GM19035 (cell line): ENCODE measurements around the gene MS4A14.
A peak's percentile ranks its signal among the peaks of the same experiment; 100 is the strongest.
"Not testable (repeated sequence)": the region's sequence is repeated elsewhere in the genome, so short reads cannot be mapped to it uniquely, and the experiment has no call there.

Experiments used
- ATAC-seq: cut with Tn5 transposase; IDR thresholded peaks from one replicate; pipeline ENCODE4 v1.9.1; 2021; ENCODE audit not compliant: unreplicated experiment

Gene MS4A14

DNA sequence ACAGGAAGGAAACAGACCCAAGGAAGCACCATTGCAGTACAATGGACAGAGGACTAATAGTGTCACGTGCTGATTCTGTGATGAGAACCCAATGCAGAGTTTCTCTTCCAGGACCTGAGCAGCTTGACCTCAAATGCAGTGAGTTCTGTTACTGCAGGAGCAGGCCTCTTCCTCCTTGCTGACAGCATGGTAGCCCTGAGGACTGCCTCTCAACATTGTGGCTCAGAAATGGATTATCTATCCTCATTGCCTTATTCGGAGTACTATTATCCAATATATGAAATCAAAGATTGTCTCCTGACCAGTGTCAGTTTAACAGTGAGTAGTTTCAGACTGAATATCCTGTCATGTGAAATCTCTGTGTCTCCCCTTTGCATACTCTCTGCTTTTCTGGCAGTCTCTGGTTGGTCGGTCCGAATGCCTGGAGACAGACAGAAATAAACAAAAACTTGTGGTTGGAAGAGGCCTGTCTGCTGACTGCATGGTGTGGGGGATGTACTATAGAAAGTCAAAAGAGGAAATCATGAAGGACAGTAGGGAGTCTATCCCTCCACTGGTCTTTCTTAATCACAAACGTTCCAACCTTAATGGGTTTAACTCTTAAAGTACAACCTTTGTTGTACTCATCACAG, 6.9 kb upstream of the MS4A14 start:
- ATAC-seq, result peak; percentile 92

DNA sequence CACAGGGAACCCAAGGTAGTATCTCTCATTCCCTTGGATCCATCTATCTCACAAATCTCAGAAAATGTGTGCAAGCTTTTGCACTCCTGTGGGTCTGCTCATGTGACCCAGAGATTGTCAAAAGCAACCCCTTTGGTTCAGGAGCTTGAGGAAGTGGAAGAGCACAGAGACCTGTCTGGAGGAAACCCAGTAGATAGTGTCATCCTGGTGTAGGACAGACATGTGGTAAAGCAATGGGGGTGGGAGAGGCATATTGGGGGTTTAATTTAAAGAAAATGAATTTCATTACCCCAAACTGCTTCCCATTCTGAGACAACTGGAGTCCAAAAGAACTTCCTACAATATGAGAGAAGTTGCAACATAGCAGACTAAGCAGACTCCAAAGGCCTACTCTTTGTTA, 5.8 kb upstream of the MS4A14 start:
- ATAC-seq, result no peak

- no peak for ATAC-seq
These were observed 3.9 kb upstream of the MS4A14 start for GRCh38 chr11:60392361-60392760.

GRCh38 chr11:60393016-60393415, 3.2 kb upstream of the MS4A14 start:
- ATAC-seq, result no peak

DNA sequence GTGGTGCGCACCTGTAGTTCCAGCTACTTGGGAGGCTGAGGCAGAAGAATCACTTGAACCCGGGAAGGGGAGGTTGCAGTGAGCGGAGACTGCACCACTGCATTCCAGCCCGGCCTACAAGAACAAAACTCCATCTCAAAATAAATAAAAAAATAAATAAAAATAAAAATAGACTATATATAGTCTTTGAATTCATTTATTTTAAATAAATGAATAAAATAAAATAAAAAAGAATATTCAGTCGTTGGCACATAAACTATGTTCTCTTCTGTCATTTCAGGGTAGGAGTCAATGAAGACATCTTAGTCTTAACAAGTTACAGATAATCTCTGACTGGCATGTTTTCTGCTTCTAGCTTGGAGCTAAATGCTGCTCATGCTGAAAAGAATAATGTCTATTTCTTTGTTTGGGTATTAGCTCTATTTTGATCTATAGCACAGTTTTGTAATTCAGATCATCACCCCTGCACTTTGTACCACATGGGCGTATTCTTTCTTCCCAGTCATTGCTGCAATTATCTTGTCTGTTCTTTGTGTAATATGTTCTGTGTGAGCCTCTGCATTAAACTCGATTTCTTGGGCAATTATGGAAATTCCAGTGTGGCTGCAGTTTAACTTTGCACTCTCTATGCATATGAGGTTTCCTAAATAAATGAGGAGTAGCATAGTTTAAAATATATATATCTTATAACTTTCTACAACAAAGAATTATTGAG, 1.4 kb upstream of the MS4A14 start:
- no peak for ATAC-seq

DNA sequence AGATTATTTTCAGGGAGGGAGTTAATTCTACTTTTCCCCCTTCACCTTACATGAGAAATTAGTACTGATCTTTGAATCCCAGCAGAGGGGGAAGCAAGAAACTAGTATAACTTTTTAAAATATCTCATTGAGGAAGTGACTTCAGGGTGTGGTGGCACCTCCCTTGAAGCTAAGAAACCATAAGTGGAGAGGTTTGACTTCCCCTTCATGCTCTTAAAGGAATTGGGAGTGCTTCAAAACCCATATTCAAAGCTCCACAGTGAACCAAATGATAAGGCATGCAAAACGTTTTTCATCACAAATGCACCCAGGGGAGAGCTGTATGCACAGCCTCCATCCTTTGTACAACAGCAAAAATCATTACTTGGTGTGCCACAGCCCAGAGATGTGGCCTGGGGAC, 540 bp downstream of the MS4A14 start:
- peak; percentile 77 for ATAC-seq

DNA sequence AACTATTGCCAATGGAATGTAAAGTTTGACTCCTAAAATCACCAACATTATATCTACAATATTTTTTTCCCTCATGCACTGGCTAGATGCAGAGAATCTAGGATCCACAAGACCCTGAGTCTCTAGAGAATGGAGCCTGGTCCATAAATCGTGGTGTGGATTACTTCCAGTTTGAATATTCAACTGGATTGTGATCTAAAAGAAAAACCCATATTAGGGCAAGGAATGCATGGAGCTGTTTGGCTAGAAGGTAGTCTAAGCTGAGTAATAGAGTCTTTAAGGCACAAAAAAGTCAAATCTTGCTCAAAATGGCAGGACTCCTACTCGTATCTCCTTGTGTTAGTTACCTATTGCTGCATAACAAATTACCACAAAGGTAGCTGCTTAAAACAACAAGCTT, 23.8 kb downstream of the MS4A14 start:
- no peak for ATAC-seq

DNA sequence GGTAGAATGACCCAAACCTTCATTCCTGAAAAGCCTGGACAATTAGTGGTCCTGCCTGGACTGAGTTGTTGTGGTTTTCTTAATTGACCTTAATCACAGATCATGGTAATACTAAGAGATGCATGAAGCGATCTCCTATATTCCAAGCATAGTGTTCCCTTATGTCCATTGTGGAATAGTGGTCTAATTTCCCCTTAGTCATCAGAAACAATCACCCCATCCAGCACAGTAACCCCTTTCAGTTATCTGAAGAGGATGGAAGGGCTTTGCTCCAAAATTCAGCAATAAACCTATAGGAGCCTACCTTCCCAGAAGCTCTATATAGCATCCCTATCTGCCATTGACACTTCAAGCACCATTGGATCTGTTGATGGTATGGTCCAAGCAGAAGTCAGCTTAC, 26.4 kb downstream of the MS4A14 start:
- no peak for ATAC-seq

GRCh38 chr11:60428517-60428916, 32.3 kb downstream of the MS4A14 start:
- ATAC-seq, result no peak

DNA sequence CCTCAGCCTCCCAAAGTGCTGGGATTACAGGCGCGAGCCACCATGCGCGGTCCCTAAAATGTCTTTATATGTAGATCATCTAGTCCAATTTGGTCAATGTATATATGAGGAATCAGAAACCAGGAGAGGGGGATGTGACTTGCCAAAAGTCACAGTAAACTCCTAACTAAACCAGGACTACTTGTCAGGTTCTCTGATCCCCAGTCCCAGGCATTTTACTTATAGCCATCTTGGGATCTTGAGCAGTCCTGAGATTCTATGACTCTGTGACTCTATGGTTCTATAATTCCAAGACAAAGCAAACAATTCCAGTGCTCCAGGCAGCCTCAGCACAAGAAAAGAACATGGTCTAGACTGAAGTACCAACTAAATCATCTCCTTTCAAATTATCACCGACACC, 33.0 kb downstream of the MS4A14 start, which contains the start of gene MS4A5:
Gene MS4A5, plus strand, starts transcription at position 301 of the 400 bp plus-strand sequence. CDS start 103 bp downstream, outside the sequence.
- no peak for ATAC-seq

DNA sequence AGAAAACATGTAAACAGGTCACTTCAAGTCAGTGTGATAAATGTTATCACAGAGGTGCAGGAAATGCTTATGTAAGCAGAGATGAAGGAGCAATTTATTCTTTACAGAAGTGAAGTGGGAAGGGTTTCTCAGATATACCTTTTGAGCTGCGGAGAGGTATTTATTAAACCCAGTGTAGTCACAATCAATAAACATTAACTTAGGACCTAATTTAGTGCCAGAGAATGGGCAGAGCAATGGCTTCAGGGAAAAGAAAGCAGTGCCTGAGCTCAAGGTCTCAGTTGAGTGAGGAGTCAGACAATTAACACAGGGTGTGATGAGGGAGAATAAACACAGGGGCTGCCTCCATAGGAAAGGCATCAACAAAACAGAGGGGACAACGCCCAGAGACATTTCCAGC, 35.0 kb downstream of the MS4A14 start:
- ATAC-seq, result no peak

DNA sequence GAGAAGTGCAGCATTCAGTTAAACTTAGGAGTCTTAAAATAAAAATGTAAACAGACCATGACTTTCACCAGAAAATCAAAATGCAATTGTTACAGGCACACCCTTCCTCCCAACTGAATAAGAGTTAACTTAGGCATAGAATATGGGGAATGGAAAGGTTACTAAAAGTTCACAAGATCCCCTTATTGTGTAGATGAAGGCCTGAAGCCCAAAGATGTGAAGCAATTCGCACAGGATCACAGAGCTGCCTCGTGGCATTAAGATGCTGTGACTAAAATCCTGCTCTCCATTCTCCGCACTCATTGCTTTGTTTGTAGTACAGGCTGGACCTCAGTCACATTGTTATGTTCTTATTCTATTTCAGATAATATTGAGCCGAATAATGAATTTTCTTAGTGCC, 37.1 kb downstream of the MS4A14 start:
- ATAC-seq, result no peak

DNA sequence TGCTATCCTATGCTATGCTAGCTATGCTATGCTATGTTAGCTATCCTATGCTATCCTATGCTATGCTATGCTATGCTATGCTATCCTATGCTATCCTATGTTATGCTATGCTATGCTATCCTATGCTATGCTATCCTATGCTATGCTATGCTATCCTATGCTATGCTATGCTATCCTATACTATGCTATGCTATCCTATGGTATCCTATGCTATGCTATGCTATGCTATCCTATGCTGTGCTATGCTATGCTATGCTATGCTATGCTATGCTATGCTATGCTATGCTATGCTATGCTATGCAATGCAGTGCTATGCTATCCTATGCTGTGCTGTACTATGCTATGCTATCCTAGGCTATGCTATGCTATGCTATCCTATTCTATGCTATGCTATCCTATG, 50.8 kb downstream of the MS4A14 start:
- ATAC-seq, result no peak

- ATAC-seq, result no peak
These were observed 51.6 kb downstream of the MS4A14 start for GRCh38 chr11:60447846-60448245.

DNA sequence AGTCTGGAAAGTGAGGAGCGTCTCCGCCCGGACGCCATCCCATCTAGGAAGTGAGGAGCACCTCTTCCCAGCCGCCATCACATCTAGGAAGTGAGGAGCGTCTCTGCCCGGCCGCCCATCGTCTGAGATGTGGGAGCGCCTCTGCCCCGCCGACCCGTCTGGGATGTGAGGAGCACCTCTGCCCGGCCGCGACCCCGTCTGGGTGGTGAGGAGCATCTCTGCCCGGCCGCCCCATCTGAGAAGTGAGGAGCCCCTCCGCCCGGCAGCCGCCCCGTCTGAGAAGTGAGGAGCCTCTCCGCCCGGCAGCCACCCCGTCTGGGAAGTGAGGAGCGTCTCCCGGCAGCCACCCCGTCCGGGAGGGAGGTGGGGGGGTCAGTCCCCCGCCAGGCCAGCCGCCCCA, 54.9 kb downstream of the MS4A14 start:
- not testable (repeated sequence) for ATAC-seq

GRCh38 chr11:60454212-60454611, 58.0 kb downstream of the MS4A14 start:
- ATAC-seq, result no peak

DNA sequence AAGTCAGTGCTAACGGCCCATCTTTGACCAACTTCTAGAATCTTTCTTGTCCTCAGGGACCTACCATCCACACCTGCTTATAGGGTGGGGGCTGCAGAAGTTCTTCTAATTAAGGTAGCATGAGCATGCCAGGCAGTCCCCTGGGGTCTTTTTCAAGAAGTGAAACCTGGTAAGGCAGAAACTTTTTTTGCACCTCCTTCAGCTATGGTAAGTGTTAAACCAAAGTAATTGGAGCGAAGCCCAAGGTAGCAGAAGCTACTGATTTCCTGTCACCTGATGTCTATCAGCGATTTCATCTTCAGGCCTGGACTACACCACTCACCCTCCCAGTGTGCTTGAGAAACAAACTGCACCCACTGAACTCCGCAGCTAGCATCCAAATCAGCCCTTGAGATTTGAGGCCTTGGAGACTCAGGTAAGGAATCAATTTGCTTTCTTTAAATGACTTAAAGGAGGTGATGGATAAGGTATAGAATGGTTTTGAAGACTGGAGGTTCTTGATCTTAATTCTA, 59.3 kb downstream of the MS4A14 start, which contains the start of gene MS4A1:
Gene MS4A1, plus strand, starts transcription at position 317 of the 512 bp plus-strand sequence. CDS start 6,528 bp downstream, outside the sequence.
- peak; percentile 72 for ATAC-seq

DNA sequence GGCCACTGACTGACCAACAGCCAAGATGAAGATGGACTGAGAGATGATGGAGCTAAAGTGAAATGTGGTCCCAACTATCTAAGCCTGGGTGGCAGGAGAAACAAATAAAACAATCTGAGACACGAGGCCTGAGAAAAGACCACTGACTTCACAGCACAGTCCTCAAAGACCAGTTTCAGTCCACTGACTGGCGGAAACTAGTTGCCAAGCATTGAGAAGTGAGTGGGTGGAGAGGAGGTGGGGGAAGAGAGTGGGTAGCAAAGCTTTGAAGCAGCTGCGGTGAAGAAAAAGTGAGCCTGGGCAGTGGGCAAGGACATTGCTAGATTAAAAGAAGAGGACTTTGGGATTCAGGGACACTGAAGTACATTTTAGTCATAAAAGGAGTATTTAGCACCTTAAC, 61.3 kb downstream of the MS4A14 start:
- ATAC-seq, result peak; percentile 42

- peak; percentile 23 for ATAC-seq
These were observed 63.1 kb downstream of the MS4A14 start for GRCh38 chr11:60459345-60459744.
